Superior temporal gyrus (tissue), 1 donor: ENCODE measurements around the gene GNGT2.

Experiments used
- DNase-seq: peaks from one replicate; pipeline ENCODE4 v3.0.0-alpha.2; 2016; ENCODE audit errors: extremely low spot score

GNGT2 gene

DNA sequence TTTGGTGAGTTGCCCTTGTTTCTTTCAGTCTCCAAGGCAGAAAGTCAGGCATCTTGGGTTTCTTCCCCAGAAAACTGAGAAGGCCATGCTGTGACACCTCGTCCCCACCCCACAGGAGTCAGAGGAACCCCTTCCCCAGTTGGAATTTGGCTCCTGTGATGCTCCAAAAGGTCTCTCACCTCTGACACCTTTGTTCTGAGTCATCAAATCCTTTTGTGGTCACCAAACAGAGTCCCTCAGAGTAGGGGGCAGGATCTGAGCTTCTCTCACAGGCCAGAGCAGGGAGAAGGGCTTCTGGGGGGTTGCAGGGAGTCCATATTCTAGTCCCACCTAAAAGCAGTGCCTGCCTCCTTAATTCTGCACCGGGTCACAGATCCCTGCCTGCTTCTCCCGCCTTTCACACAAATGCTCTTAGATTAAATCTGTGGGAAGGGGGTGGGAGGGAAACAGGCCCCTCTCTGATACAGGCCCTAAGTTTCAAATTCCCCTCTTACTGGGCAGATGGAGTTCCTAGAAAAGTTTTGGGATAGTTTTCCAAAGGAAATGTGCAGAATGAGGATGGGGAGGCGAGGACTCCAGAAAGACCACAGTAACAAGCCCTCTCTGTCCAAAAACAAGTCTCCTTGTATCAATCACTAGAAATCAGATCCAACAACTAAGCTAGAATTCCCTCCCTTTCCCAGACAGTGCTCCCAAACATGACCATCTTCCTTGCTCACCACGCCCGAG lies 18.9 kb upstream of the GNGT2 start:
- no peak for DNase-seq

DNA sequence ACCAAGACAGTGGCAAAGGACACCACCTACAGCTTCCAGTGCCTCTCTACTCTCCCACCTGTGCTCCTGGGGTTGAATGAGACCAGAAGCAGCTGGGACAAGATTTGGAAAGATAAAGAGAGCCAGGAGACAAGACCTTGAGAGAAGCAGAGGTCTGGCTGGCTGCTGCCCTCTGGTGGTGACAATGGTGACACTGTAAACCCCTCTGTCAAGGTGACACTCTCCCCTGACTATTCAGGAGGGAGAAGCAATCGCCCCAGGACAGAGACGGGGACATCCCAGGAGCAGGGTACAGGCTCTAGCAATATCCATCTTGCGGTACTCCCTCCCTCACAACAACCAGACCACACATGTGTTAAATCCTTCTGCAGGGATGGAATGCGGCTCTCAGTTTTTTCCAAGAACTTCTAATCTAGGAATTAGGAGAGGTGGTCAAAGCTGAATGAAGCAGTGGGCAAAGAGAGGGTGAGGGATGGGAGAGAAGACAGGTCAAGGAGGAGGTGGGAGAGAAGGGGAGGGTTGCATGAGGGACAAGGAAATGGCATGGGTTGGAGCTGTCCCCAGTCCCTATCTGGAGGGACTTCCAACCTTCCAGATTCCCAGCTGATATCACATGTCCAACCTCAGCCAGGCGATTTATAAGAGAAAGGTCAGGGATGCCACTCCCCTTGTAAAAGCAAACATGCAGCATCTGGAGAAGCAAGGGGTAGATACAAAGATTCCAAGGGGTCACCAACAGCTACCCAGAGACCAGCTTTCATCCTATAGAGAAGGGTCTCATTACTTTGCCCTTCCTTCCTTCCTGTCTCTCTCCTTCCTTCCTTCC lies 17.3 kb upstream of the GNGT2 start:
- peak; percentile 82 for DNase-seq

GRCh38 chr17:49226771-49227435 lies 16.5 kb upstream of the GNGT2 start:
- no peak for DNase-seq

DNA sequence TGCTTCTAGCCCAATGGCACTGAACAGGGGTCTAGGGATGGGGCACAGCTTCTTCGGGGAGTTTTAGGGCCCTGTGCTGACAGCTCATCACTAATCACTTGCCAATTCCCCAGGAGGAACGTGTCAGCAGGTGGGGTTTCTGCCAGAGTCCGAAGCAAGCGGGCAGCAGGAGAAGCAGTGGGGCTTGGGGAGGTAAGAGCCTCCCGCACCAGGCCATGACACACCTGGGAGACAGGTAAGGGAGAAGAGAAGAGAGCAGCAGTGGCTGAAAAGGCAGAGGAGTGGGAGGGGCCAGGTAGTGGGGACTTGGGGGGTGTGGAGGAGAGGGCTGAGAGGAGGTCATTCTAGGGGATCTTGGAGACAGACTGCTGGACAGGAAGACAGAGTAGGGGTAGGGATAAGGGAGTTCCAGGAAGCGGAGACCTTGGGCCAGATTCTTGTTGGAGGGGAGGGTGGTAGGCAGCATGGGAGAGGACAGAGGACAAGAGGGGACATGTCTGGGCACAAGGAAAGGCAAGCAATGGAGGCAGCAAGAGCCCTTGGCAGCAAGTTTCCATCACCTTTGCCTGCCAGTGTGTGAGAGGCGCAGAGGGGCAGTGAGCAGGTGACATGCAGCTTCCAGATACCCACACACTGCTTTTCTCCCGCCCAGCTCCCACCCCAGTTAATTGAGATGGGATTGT lies 15.3 kb upstream of the GNGT2 start:
- no peak for DNase-seq

DNA sequence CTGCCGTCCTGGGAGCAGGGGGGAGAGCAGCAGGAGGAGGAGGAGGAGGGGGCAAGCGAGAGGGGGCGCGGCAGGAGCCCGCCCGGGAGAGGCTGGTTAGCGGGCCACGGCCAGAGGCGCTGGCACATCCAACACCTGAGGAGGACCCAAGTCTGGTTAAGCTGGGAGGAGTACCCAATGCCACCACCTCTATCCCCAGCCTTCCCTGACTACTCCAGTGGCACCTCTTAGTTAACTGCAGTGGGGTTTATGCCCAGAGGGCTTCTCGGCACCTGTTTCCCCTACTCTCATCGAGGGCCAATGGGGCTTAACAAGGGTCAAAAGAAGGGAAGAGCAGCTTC lies 14.6 kb upstream of the GNGT2 start:
- DNase-seq, result no peak

GRCh38 chr17:49224198-49224996 lies 14.0 kb upstream of the GNGT2 start:
- DNase-seq, result no peak

DNA sequence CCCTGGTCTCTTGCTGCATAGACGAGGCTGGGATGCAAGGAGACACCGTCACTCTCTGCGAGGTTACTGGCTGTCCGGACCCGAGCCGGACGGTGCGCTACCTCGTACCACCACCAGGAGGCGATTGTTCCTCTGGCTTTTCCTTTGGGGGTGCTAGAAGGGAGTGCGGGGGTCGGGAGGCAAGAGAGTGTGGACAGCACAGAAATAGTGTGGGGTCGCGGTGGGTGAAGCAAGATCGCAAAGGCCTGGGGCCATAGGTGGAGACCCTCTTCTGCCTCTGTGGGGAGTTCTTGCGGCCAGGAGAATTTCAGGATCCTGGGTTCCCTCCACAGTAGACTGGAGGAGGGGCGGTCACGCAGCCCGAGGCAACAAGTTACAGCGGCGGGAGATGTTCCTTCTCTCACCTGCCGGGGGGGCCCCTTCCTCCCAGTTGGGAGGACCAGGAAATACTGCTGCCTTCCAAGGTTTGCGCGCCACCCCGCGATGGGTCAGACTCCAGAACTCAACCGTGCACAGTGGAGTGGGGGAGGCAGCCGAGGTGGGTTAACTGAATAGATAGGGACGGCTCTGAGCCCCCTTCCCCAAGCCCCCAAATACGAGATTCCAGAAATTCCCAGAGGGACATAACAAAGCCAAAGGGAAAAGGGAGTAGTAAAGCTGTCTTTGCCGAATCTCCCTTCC lies 13.3 kb upstream of the GNGT2 start:
- peak; percentile 60 for DNase-seq

DNA sequence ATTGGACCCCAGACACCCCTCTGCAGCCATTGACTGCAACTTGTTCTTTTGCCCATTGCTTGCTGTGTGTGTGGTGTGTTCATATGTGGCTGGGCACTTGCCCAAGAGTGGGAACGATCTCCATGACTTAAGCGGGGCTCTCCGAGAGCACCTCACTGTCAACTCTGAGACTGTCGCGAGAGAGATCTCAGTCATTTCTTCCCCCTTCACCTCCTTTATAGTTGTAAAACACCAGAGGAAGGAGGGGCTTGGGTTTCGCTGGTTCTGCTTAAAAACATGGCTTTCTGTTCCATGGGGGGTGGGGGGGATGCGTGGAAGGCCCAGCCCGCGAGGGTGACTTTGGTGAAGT lies 12.8 kb upstream of the GNGT2 start:
- no peak for DNase-seq

- DNase-seq, result no peak
These were observed 9.6 kb upstream of the GNGT2 start for GRCh38 chr17:49219987-49220386.

- DNase-seq, result no peak
These were observed 8.9 kb upstream of the GNGT2 start for GRCh38 chr17:49218941-49219913.

- no peak for DNase-seq
These were observed 7.5 kb upstream of the GNGT2 start for GRCh38 chr17:49217651-49218413.

- DNase-seq, result no peak
These were observed 6.7 kb upstream of the GNGT2 start for GRCh38 chr17:49216953-49217650.

DNA sequence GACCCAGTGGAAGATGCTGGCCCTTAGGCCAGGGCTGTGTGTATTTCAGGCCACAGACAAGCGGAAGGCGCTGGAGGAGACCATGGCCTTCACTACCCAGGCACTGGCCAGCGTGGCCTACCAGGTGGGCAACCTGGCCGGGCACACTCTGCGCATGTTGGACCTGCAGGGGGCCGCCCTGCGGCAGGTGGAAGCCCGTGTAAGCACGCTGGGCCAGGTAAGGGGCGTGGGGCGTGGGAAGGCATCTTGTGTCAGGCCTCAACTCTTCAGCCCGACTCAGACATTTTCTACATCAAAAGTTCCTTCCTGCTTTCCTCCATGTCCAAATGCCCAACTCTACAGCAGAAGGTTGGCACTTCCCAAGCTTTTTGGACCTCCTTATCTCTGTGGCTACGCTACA lies 6.1 kb upstream of the GNGT2 start:
- no peak for DNase-seq

- DNase-seq, result no peak
These were observed 4.4 kb upstream of the GNGT2 start for GRCh38 chr17:49214676-49215360.

DNA sequence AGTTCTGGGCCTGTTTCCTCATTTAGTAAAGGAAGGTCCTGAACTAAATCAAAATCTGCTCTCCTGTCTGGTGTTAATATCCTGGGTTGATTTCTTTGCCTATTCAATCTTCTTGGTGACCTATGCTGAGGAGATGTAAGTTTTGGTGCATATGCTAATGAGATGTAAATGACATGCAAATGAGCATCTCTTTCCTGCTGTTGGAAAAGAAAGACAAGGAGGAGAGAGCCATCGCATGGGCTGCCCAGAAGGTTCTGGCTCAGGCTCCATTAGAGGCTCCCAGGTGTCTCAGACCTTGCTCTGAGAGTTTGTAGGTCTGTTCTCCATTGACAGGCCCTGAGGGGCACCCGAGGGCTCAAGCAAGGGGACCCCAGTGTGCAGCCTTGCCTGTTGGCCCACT lies 3.5 kb upstream of the GNGT2 start:
- DNase-seq, result no peak

- no peak for DNase-seq
These were observed 3.0 kb upstream of the GNGT2 start for GRCh38 chr17:49213399-49213798.

DNA sequence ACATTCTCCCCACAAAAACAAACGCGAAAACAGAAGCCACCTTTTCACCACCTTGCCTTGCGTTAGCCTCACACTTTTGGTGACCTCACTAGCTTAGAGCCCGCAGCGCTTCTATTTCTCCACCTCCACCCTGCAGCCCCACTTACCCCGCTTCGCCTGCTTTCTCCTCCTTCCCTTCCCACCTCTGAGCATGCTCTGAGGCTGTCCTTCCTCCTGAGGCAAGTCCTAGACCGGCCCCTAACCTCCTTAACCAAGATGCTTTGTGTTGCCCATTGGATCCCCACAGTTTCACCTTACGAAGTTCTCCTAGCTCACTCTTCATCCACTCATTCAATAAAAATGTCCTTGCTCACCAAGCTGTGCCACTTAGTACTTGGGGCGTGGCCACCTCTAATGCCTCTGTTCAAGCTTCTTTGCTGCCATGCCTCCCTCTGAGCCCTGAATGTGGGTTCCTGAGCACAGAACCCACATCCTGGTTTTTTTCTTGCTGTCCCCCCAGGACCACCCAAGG lies 1.3 kb downstream of the GNGT2 start:
- no peak for DNase-seq

DNA sequence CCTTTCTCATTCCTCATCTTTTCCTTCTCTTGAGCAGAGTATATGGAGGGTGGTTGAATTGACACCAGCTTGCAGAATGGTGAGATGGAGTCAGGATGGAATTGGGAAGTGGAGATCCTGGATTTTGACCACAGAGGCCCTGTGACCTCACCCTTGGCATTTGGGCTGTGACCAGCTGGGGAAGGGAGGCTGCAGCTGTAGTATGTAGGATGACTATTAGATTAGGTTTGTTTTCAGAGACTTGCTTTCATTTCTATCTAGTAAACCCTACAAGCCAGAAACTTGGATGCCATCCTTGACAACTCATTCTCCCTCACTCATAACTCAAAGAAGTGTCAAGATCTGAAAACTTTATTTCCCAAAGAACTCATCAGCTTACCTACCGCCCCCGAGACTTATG lies 5.9 kb downstream of the GNGT2 start:
- DNase-seq, result no peak
